Smooth muscle cell (in vitro differentiated cells): Measurements from ENCODE around the gene SUPT4H1. TPM values are rescaled to one million over a fixed set of nuclear protein-coding genes. Genes with fewer than 3 reads are reported as not detected.

ENCODE experiments used
- DNase-seq: peaks from one replicate; lab custom pipeline; 2025; ENCODE audit not compliant: unreplicated experiment; lab: John Stamatoyannopoulos, UW
- H2AFZ ChIP-seq: fragments of 200-600 bp; sonication (generic); 2 replicates; pipeline ENCODE4 v1.6.0; 2016; ENCODE audit warnings: antibody characterized with exemption, low read depth, mild to moderate bottlenecking
- H3F3A ChIP-seq: fragments of 200-600 bp; sonication (generic); 2 replicates; pipeline ENCODE4 v1.6.0; 2017; ENCODE audit warnings: antibody characterized with exemption, low read depth
- H3K27ac ChIP-seq: fragments of 200-600 bp; sonication (generic); 2 replicates; pipeline ENCODE4 v1.5.1; 2016; ENCODE audit warnings: low read depth, mild to moderate bottlenecking
- H3K27me3 ChIP-seq: fragments of 200-600 bp; sonication (generic); 2 replicates; pipeline ENCODE4 v1.6.1; 2016; ENCODE audit warnings: low read depth, mild to moderate bottlenecking
- H3K36me3 ChIP-seq: fragments of 200-600 bp; sonication (generic); 2 replicates; pipeline ENCODE4 v1.5.1; 2016; ENCODE audit warnings: low read depth
- H3K4me1 ChIP-seq: fragments of 200-600 bp; sonication (generic); 2 replicates; pipeline ENCODE4 v1.5.1; 2016; ENCODE audit warnings: low read depth
- H3K4me2 ChIP-seq: fragments of 200-600 bp; sonication (generic); 2 replicates; pipeline ENCODE4 v1.6.0; 2016; ENCODE audit warnings: mild to moderate bottlenecking
- H3K4me3 ChIP-seq: fragments of 200-600 bp; sonication (generic); 2 replicates; pipeline ENCODE4 v1.5.1; 2016; ENCODE audit warnings: mild to moderate bottlenecking
- H3K79me2 ChIP-seq: fragments of 200-600 bp; sonication (generic); 2 replicates; pipeline ENCODE4 v1.6.0; 2016; ENCODE audit warnings: low read depth, mild to moderate bottlenecking
- H3K9ac ChIP-seq: fragments of 200-600 bp; sonication (generic); 2 replicates; pipeline ENCODE4 v1.6.0; 2016; ENCODE audit warnings: low read depth
- H3K9me3 ChIP-seq: fragments of 200-600 bp; sonication (generic); replicated peaks from 2 replicates; pipeline ENCODE4 v1.5.1; 2016; ENCODE audit warnings: low read depth
- H4K20me1 ChIP-seq: fragments of 200-600 bp; sonication (generic); 2 replicates; pipeline ENCODE4 v1.6.0; 2016; ENCODE audit warnings: low read depth
- CTCF ChIP-seq: fragments of 200-600 bp; sonication (generic); IDR thresholded peaks from 2 replicates; pipeline ENCODE4 v1.5.1; 2017; ENCODE audit warnings: borderline replicate concordance, mild to moderate bottlenecking, antibody characterized with exemption; ENCODE audit not compliant: insufficient read depth, poor library complexity, severe bottlenecking
- WGBS: methylation state at CpG from one replicate; pipeline ENCODE4 v1.1.7; 2016; ENCODE audit warnings: low lambda C conversion rate; 5-methylcytosine and 5-hydroxymethylcytosine counted together
- polyA plus RNA-seq: library from polyadenylated mRNA; unstranded; fragments of >200 nt; fragmentation: Nextera tagmentation; extraction: Ambion mirVana; gene quantifications from 2 replicates; pipeline ENCODE4 v1.2.1, GENCODE V29; 2016
- total RNA-seq: library from RNA; depleted of rRNA; stranded (reverse); fragments of >200 nt; gene quantifications from 2 replicates; pipeline ENCODE4 v1.2.3, GENCODE V29; 2014

Gene SUPT4H1
- total and polyA plus RNA-seq, 2 experiments from 2014 or later: 66.1 to 107 TPM

GRCh38 chr17:58320570-58321323 is 31.3 kb downstream of the SUPT4H1 start:
- no peaks in the 10 kb centered on the region for H3F3A ChIP-seq
- no peak overlapping the region for H2AFZ ChIP-seq
- H3K79me2 ChIP-seq: no peaks in the 10 kb centered on the region
- WGBS: 93% methylated on average over 9 of the region's 9 CpGs
- no peak overlapping the region for H3K27ac ChIP-seq
- H3K9ac ChIP-seq: no peak overlapping the region
- no peaks in the 10 kb centered on the region for H3K36me3 ChIP-seq
- H3K4me2 ChIP-seq: no peak overlapping the region
- no peaks in the 10 kb centered on the region for H3K27me3 ChIP-seq
- no peak for DNase-seq
- no peak overlapping the region for H3K4me3 ChIP-seq
- no peaks in the 10 kb centered on the region for H3K9me3 ChIP-seq
- no peaks in the 10 kb centered on the region for H4K20me1 ChIP-seq
- H3K4me1 ChIP-seq: peaks cover 12% of the 10 kb centered on the region
- TF ChIP-seq CTCF: no peak

- Histone ChIP-seq H3K27me3 (no peaks in the 10 kb centered on the region), H3F3A (no peaks in the 10 kb centered on the region), H3K4me1 (peaks cover 12% of the 10 kb centered on the region), H3K36me3 (no peaks in the 10 kb centered on the region), H4K20me1 (no peaks in the 10 kb centered on the region), H3K4me2 (no peak overlapping the region), H3K79me2 (no peaks in the 10 kb centered on the region), H3K4me3 (no peak overlapping the region), H2AFZ (no peak overlapping the region), H3K9me3 (no peaks in the 10 kb centered on the region), H3K27ac (no peak overlapping the region), H3K9ac (no peak overlapping the region)
- no peak for DNase-seq
- no peak for TF ChIP-seq CTCF
- WGBS: 98% methylated on average over 7 of the region's 7 CpGs
These were observed 31.8 kb downstream of the SUPT4H1 start for GRCh38 chr17:58320163-58320558.

GRCh38 chr17:58319173-58320162 is 32.5 kb downstream of the SUPT4H1 start:
- TF ChIP-seq CTCF: no peak
- Histone ChIP-seq H3K9ac (no peak overlapping the region), H3K27me3 (no peaks in the 10 kb centered on the region), H3K4me1 (peaks cover 6% of the 10 kb centered on the region), H3K79me2 (no peaks in the 10 kb centered on the region), H3K4me3 (no peak overlapping the region), H4K20me1 (no peaks in the 10 kb centered on the region), H3K4me2 (no peak overlapping the region), H3K27ac (no peak overlapping the region), H3K9me3 (no peaks in the 10 kb centered on the region), H2AFZ (no peak overlapping the region), H3K36me3 (no peaks in the 10 kb centered on the region), H3F3A (no peaks in the 10 kb centered on the region)
- WGBS: 93% methylated on average over 25 of the region's 25 CpGs
- DNase-seq: no peak
